ENCODE results near the gene MLH1. TPM values are rescaled to one million over a fixed set of nuclear protein-coding genes. Genes with fewer than 3 reads are reported as not detected.
A peak's percentile ranks its signal among the peaks of the same experiment; 100 is the strongest.

The MLH1 gene
- total and polyA plus RNA-seq, 10 of the 15 experiments (the other 5 are each of a cell fraction or from before 2014, with no cell fraction given): 58.6 to 109 (median 81.4) TPM

GRCh38 chr3:36989568-36989967, 3.8 kb upstream of the MLH1 start (continued):
- TF ChIP-seq IRF3 (IDR thresholded peaks at IDR 0.05): no peak
- TF ChIP-seq EZH2 (IDR thresholded peaks at IDR 0.05; ENCODE audit: borderline replicate concordance, control insufficient read depth, low read depth, low read length): no peak
- TF ChIP-seq SMAD1 (IDR thresholded peaks at IDR 0.05; ENCODE audit: low read depth, partially characterized antibody): no peak
- no peak for TF ChIP-seq TCF7 (IDR thresholded peaks at IDR 0.05; ENCODE audit: borderline replicate concordance)

- Histone ChIP-seq H3K36me3 (ENCODE audit: control insufficient read depth in 2 of 2, insufficient read depth in 2 of 2, low read length in 1 of 2) (peaks cover 0 to 10% of the 10 kb centered on the region in 2 experiments; a peak in 1 of 4 replicates), H3K79me2 (ENCODE audit: control insufficient read depth, insufficient read depth, low read length) (peaks cover 78% of the 10 kb centered on the region), H3K27ac (ENCODE audit: control insufficient read depth, insufficient read depth) (peak overlapping the region; percentile 92), H3K4me3 (peak overlapping the region; percentile 89), H3K27me3 (replicated peaks in 1 of 2; ENCODE audit: control insufficient read depth in 2 of 2, insufficient read depth in 2 of 2, low read length in 1 of 2) (no peaks in the 10 kb centered on the region), H3K9ac (ENCODE audit: control insufficient read depth, insufficient read depth, low read length) (peak overlapping the region; percentile 95), H3K4me2 (ENCODE audit: control insufficient read depth, insufficient read depth) (peak overlapping the region; percentile 60), H3K9me3 (replicated peaks; ENCODE audit: control insufficient read depth, insufficient read depth, low read length) (no peaks in the 10 kb centered on the region), H2AFZ (ENCODE audit: control insufficient read depth, low read depth, low read length) (no peak overlapping the region), H4K20me1 (ENCODE audit: control insufficient read depth, insufficient read depth) (no peaks in the 10 kb centered on the region), H3K4me1 (ENCODE audit: control insufficient read depth, insufficient read depth, low read length) (no peaks in the 10 kb centered on the region)
- BruUV-seq (replicated peaks): no TSS peak
- DNase-seq (ENCODE audit: low read depth, low spot score) (no peak), FAIRE-seq (no peak), ATAC-seq (peak; percentile 2; the same call in 2 of the 3 replicates)
- RAD21 ChIA-PET (ENCODE audit: unreplicated experiment): interaction anchor here (1.0 to 3.2 kb wide), 4 partner anchors 21 to 99 kb away, joined by 3 to 16 read pairs (median 6); no protein-coding TSS in a partner anchor
- WGBS (ENCODE audit: insufficient coverage, insufficient replicate concordance, low lambda C conversion rate, missing lambda C conversion rate): 0% methylated on average over 3 of the region's 3 CpGs
- SMC1A ChIA-PET (ENCODE audit: uncharacterized antibody, unreplicated experiment): interaction anchor here (1.0 to 7.5 kb wide), 5 partner anchors 18 to 172 kb away, joined by 3 to 46 read pairs (median 4); no protein-coding TSS in a partner anchor
- intact Hi-C loops (cut with micrococcal nuclease; ENCODE audit: unreplicated experiment) (loop anchor here (5.0 kb wide), 1 partner anchor 99 kb away; no protein-coding TSS in a partner anchor), in situ Hi-C loops (cut with MboI) (no loop called here)
- CTCF ChIA-PET: interaction anchor here (0.6 to 5.2 kb wide), 8 partner anchors 11 to 260 kb away, joined by 3 to 39 read pairs (median 3); no protein-coding TSS in a partner anchor
- POLR2A ChIA-PET: interaction anchor here (1.0 to 2.5 kb wide), 5 partner anchors 17 to 1174 kb away, joined by 4 to 8 read pairs (median 4); partner anchors contain the start of gene OXSR1
- peak; percentile 56; the same call in 1 of the 2 replicates for TF ChIP-seq TCF7 (IDR thresholded peaks at IDR 0.05; ENCODE audit: borderline replicate concordance)
- peak; percentile 63 for TF ChIP-seq ATF2 (IDR thresholded peaks at IDR 0.05; ENCODE audit: low read length)
- TF ChIP-seq JUNB (IDR thresholded peaks at IDR 0.05): peak; percentile 82
- TF ChIP-seq SKIL (IDR thresholded peaks at IDR 0.05; ENCODE audit: low read depth, poor library complexity, severe bottlenecking): peak; percentile 16
- 0 out of 2 replicates have a peak, but pooled peaks have one; percentile 21 for TF ChIP-seq BCL11A (IDR thresholded peaks at IDR 0.05; ENCODE audit: low read depth, low read length)
- 0 out of 2 replicates have a peak, but pooled peaks have one; percentile 18 for TF ChIP-seq RELB (IDR thresholded peaks at IDR 0.05; ENCODE audit: low read depth)
- 0 out of 2 replicates have a peak, but pooled peaks have one; percentile 26 for TF ChIP-seq DPF2 (IDR thresholded peaks at IDR 0.05)
- TF ChIP-seq TAF1 (IDR thresholded peaks at IDR 0.05; ENCODE audit: borderline replicate concordance, low read depth, low read length): no peak
- TF ChIP-seq NFIC (IDR thresholded peaks at IDR 0.05; ENCODE audit: low read depth, low read length): peak; percentile 61; the same call in 1 of the 2 replicates
- peak; percentile 94 for TF ChIP-seq YY1 (IDR thresholded peaks at IDR 0.05; ENCODE audit: low read depth, low read length)
- peak; percentile 57; the same call in 1 of the 2 replicates for TF ChIP-seq IRF4 (IDR thresholded peaks at IDR 0.05; ENCODE audit: low read depth, low read length)
- TF ChIP-seq RUNX3 (IDR thresholded peaks at IDR 0.05; ENCODE audit: low read length): peak; percentile 43
Measured at GRCh38 chr3:36991147-36991546, 2.2 kb upstream of the MLH1 start.

All from GM12878 (cell line).